Endothelial cell (in vitro differentiated cells): ENCODE results near the gene PSTPIP2. TPM values are rescaled to one million over a fixed set of nuclear protein-coding genes. Genes with fewer than 3 reads are reported as not detected.
"Not testable (repeated sequence)": the region's sequence is repeated elsewhere in the genome, so short reads cannot be mapped to it uniquely, and the experiment has no call there.

Experiments
- DNase-seq: peaks from one replicate; pipeline ENCODE4 v3.0.0; 2021; ENCODE audit warnings: low spot score
- H3K27ac Mint-ChIP-seq: one replicate; pipeline ENCODE4 v1.8.0; 2021; ENCODE audit warnings: mixed read lengths, inconsistent platforms; ENCODE audit not compliant: unreplicated experiment
- H3K27me3 Mint-ChIP-seq: one replicate; pipeline ENCODE4 v1.8.0; 2021; ENCODE audit warnings: mild to moderate bottlenecking, moderate library complexity, mixed read lengths, inconsistent platforms; ENCODE audit not compliant: unreplicated experiment
- H3K36me3 Mint-ChIP-seq: one replicate; pipeline ENCODE4 v1.8.0; 2021; ENCODE audit warnings: mild to moderate bottlenecking, low read depth, mixed read lengths, inconsistent platforms; ENCODE audit not compliant: unreplicated experiment
- H3K4me1 Mint-ChIP-seq: one replicate; pipeline ENCODE4 v1.8.0; 2021; ENCODE audit warnings: mild to moderate bottlenecking, mixed read lengths, inconsistent platforms; ENCODE audit not compliant: unreplicated experiment
- H3K4me3 Mint-ChIP-seq: one replicate; pipeline ENCODE4 v1.8.0; 2021; ENCODE audit warnings: mild to moderate bottlenecking, mixed read lengths, inconsistent platforms; ENCODE audit not compliant: unreplicated experiment
- H3K9me3 Mint-ChIP-seq: one replicate; pipeline ENCODE4 v1.8.0; 2021; ENCODE audit warnings: mixed read lengths, inconsistent platforms; ENCODE audit not compliant: unreplicated experiment
- total RNA-seq: library from RNA; stranded (reverse); fragmentation: NEBNext Ultra II Directional; extraction: Animal tissue kit (Norgen Biotek cat#: 25700); gene quantifications from one replicate; pipeline ENCODE4 v1.2.1, GENCODE V29; 2021; ENCODE audit not compliant: unreplicated experiment
- TF ChIP-seq, protein P1 (sequence below): fragments of 200-600 bp; sonication (generic); IDR thresholded peaks from one replicate; pipeline ENCODE4 v1.5.0; 2021; ENCODE audit warnings: antibody characterized with exemption; ENCODE audit not compliant: unreplicated experiment

PSTPIP2 gene
- total RNA-seq, 1 donor from 2014 or later, result 7.8 TPM

DNA sequence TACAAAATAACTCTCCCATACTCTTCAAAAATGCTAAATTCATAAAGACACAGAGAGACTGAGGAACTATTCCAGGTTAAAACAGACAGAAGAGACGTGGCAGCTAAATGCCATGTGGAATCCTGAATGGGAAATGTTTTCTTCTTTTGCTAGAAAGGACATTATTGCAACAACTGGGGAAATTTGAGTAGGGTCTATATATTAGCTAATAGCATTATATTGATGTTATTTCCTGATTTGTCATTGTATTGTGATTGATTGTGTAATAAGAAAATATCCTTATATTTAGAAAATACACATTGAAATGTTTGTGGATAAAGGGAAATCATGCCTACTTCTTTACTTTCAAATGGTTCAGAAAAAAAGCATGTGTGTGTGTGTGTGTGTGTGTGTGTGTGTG lies 23.4 kb downstream of the PSTPIP2 start:
- Mint-ChIP-seq H3K27ac (no peak overlapping the region), H3K27me3 (no peaks in the 10 kb centered on the region), H3K4me3 (no peak overlapping the region), H3K9me3 (no peaks in the 10 kb centered on the region), H3K36me3 (no peaks in the 10 kb centered on the region), H3K4me1 (no peaks in the 10 kb centered on the region)
- TF ChIP-seq, protein P1, sequence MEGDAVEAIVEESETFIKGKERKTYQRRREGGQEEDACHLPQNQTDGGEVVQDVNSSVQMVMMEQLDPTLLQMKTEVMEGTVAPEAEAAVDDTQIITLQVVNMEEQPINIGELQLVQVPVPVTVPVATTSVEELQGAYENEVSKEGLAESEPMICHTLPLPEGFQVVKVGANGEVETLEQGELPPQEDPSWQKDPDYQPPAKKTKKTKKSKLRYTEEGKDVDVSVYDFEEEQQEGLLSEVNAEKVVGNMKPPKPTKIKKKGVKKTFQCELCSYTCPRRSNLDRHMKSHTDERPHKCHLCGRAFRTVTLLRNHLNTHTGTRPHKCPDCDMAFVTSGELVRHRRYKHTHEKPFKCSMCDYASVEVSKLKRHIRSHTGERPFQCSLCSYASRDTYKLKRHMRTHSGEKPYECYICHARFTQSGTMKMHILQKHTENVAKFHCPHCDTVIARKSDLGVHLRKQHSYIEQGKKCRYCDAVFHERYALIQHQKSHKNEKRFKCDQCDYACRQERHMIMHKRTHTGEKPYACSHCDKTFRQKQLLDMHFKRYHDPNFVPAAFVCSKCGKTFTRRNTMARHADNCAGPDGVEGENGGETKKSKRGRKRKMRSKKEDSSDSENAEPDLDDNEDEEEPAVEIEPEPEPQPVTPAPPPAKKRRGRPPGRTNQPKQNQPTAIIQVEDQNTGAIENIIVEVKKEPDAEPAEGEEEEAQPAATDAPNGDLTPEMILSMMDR, result no peak
- DNase-seq, result no peak

DNA sequence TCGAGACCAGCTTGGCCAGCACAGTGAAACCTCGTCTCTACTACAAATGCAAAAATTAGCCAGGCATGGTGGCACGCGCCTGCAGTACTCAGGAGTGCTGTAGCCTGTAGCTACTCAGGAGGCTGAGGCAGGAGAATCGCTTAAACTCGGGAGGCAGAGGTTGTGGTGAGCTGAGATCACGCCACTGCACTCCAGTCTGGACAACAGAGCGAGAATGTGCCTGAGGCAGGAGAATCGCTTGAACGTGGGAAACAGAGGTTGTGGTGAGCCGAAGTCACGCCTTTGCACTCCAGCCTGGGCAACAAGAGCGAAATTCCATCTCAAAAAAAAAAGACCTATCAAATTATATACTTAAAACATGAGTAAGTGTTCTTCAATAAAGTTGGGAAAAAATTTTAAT lies 24.7 kb downstream of the PSTPIP2 start:
- H3K9me3 Mint-ChIP-seq, DNase-seq, H3K36me3 Mint-ChIP-seq, H3K4me3 Mint-ChIP-seq, H3K27ac Mint-ChIP-seq, H3K4me1 Mint-ChIP-seq, H3K27me3 Mint-ChIP-seq: not testable (repeated sequence)

DNA sequence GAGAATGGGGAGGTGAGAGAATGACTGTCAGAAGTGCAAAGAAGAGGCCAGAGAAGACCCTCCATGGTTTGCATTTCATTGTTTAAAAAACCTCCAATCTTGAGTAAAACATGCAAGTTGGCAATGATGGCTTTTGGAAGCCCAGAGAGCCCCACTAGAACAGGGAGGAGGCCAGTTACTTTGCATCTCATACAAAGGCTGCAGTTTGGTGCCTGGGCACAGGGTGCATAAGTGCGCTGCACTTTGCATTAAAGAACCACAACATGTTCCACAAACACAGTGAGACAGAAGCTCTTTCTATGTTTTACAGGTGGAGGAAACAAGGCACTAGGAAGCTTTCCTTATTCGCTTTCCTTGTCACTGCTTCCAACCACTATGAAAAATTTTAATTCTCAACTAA lies 25.4 kb downstream of the PSTPIP2 start:
- Mint-ChIP-seq H3K27me3 (peaks cover 1% of the 10 kb centered on the region), H3K4me3 (no peak overlapping the region), H3K36me3 (no peaks in the 10 kb centered on the region), H3K9me3 (no peaks in the 10 kb centered on the region), H3K4me1 (peaks cover 8% of the 10 kb centered on the region), H3K27ac (no peak overlapping the region)
- TF ChIP-seq, protein P1, result no peak
- no peak for DNase-seq

DNA sequence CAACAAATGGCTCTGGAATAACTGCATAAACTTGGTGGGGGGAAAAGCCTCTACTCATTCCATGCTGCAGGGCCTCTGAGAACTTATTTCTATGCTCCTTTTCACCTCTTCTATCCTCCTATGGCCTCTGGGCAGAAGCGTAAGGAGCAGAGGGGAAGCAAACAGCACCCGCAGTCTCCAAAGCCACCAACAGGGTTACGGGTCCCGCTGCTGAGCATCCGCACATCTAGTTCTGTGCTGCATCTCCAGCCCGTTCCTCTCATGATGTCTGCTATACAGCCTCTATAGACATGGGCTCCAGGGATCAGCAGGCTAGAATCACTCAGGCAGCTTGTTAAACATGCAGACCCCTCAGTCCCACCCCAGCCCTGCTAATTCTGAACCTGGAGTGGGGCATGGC lies 25.9 kb downstream of the PSTPIP2 start:
- H3K4me3 Mint-ChIP-seq, result no peak overlapping the region
- TF ChIP-seq, protein P1, result peak; percentile 28
- H3K9me3 Mint-ChIP-seq, result no peaks in the 10 kb centered on the region
- peaks cover 8% of the 10 kb centered on the region for H3K4me1 Mint-ChIP-seq
- H3K27me3 Mint-ChIP-seq, result peaks cover 1% of the 10 kb centered on the region
- DNase-seq, result no peak
- H3K36me3 Mint-ChIP-seq, result no peaks in the 10 kb centered on the region
- no peak overlapping the region for H3K27ac Mint-ChIP-seq

DNA sequence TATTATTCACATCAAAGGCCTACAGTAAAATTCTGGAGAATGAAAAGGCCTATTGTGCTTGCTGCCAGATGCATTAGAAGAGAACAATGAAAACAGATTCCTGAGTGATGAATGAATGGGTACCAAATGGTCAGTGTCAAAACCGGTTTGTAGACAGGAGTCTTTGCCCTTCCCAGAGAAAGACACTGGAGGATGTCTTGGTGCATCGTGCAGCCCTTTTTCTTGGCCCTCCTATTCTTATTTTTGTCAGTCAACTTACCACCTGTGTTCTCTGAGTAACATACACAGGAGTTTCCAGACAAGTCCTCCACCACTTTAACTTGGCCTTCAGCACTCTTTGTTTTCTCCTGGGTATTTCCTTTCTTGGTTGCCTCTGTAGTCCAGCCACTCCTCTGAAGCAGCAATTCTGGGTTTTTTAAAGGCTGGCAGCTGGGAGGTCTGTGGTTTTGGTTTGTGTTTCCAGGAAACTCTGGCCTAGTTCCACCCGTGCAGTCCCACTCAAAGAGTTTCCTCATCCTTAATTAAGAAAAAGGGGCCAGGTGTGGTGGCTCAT lies 29.4 kb downstream of the PSTPIP2 start:
- TF ChIP-seq, protein P1, result no peak
- peaks cover 4% of the 10 kb centered on the region for H3K27me3 Mint-ChIP-seq
- no peaks in the 10 kb centered on the region for H3K36me3 Mint-ChIP-seq
- H3K27ac Mint-ChIP-seq, result no peak overlapping the region
- no peak for DNase-seq
- H3K9me3 Mint-ChIP-seq, result no peaks in the 10 kb centered on the region
- H3K4me1 Mint-ChIP-seq, result peaks cover 20% of the 10 kb centered on the region
- H3K4me3 Mint-ChIP-seq, result no peak overlapping the region
